IPS-11a (cell line): ENCODE results near the gene EPB41L3.
"Not testable (repeated sequence)": the region's sequence is repeated elsewhere in the genome, so short reads cannot be mapped to it uniquely, and the experiment has no call there.

Experiments
- H3K4me3 ChIP-seq: one replicate; pipeline ENCODE4 v1.5.1; 2013; ENCODE audit warnings: low read depth, low read length, control low read depth

The EPB41L3 gene

GRCh38 chr18:5500158-5500939, 43.4 kb downstream of the EPB41L3 start:
- no peak overlapping the region for H3K4me3 ChIP-seq

- no peak overlapping the region for H3K4me3 ChIP-seq
Observed at GRCh38 chr18:5498452-5498851, 45.3 kb downstream of the EPB41L3 start.

GRCh38 chr18:5496305-5496704, 47.5 kb downstream of the EPB41L3 start:
- no peak overlapping the region for H3K4me3 ChIP-seq

- no peak overlapping the region for H3K4me3 ChIP-seq
Observed at GRCh38 chr18:5490753-5491480, 52.9 kb downstream of the EPB41L3 start.

- no peak overlapping the region for H3K4me3 ChIP-seq
Observed at GRCh38 chr18:5488844-5489243, 55.0 kb downstream of the EPB41L3 start.

- H3K4me3 ChIP-seq = not testable (repeated sequence)
Observed at GRCh38 chr18:5488044-5488443, 55.8 kb downstream of the EPB41L3 start.

- H3K4me3 ChIP-seq = no peak overlapping the region
Observed at GRCh38 chr18:5484526-5484925, 59.3 kb downstream of the EPB41L3 start.

- H3K4me3 ChIP-seq = no peak overlapping the region
Observed at GRCh38 chr18:5481621-5482020, 62.2 kb downstream of the EPB41L3 start.

- H3K4me3 ChIP-seq = no peak overlapping the region
Observed at GRCh38 chr18:5478261-5478660, 65.5 kb downstream of the EPB41L3 start.

- no peak overlapping the region for H3K4me3 ChIP-seq
Observed at GRCh38 chr18:5476961-5477800, 66.6 kb downstream of the EPB41L3 start.

- no peak overlapping the region for H3K4me3 ChIP-seq
Observed at GRCh38 chr18:5475267-5475666, 68.5 kb downstream of the EPB41L3 start.

GRCh38 chr18:5469340-5469739, 74.5 kb downstream of the EPB41L3 start:
- no peak overlapping the region for H3K4me3 ChIP-seq

- no peak overlapping the region for H3K4me3 ChIP-seq
Observed at GRCh38 chr18:5468394-5468793, 75.4 kb downstream of the EPB41L3 start.

GRCh38 chr18:5467671-5468070, 76.1 kb downstream of the EPB41L3 start:
- no peak overlapping the region for H3K4me3 ChIP-seq

GRCh38 chr18:5466256-5466655, 77.5 kb downstream of the EPB41L3 start:
- no peak overlapping the region for H3K4me3 ChIP-seq

- H3K4me3 ChIP-seq = no peak overlapping the region
Observed at GRCh38 chr18:5464251-5464650, 79.5 kb downstream of the EPB41L3 start.

- no peak overlapping the region for H3K4me3 ChIP-seq
Observed at GRCh38 chr18:5463831-5464230, 80.0 kb downstream of the EPB41L3 start.

GRCh38 chr18:5463390-5463789, 80.4 kb downstream of the EPB41L3 start:
- no peak overlapping the region for H3K4me3 ChIP-seq

GRCh38 chr18:5462227-5462626, 81.6 kb downstream of the EPB41L3 start:
- no peak overlapping the region for H3K4me3 ChIP-seq

- no peak overlapping the region for H3K4me3 ChIP-seq
Observed at GRCh38 chr18:5461041-5461440, 82.8 kb downstream of the EPB41L3 start.

GRCh38 chr18:5457462-5457957, 86.3 kb downstream of the EPB41L3 start:
- no peak overlapping the region for H3K4me3 ChIP-seq
